DND-41 (cell line): Measurements from ENCODE around the gene MINDY4B.

ENCODE experiments used
- ATAC-seq: fragments of 200-7000 bp; cut with Tn5 transposase; 3 replicates; pipeline ENCODE4 v1.9.1; 2021; ENCODE audit warnings: low read depth; ENCODE audit not compliant: insufficient read depth
- DNase-seq: peaks from one replicate; pipeline ENCODE4 v3.0.0-alpha.2; 2020
- H2AFZ ChIP-seq: 2 replicates; pipeline ENCODE4 v1.6.0; 2012; ENCODE audit warnings: low read depth, low read length
- H3K27ac ChIP-seq: 2 replicates; pipeline ENCODE4 v1.5.1; 2012; ENCODE audit warnings: low read length, inconsistent platforms
- H3K27me3 ChIP-seq: fragments of 200-600 bp; sonication (generic); 2 replicates; pipeline ENCODE4 v1.6.0; 2012; ENCODE audit warnings: low read length, mild to moderate bottlenecking, inconsistent platforms; ENCODE audit not compliant: insufficient read depth, poor library complexity
- H3K36me3 ChIP-seq: 2 replicates; pipeline ENCODE4 v1.5.1; 2012; ENCODE audit warnings: low read length, inconsistent platforms; ENCODE audit not compliant: insufficient read depth
- H3K4me1 ChIP-seq: 2 replicates; pipeline ENCODE4 v1.5.1; 2012; ENCODE audit warnings: mild to moderate bottlenecking, low read length; ENCODE audit not compliant: insufficient read depth
- H3K4me2 ChIP-seq: 2 replicates; pipeline ENCODE4 v1.6.0; 2012; ENCODE audit warnings: mild to moderate bottlenecking, moderate library complexity, low read length, inconsistent platforms; ENCODE audit not compliant: insufficient read depth
- H3K4me3 ChIP-seq, 2 experiments: fragments of 200-600 bp in 1 of 2; shearing (Covaris generic) in 1 of 2; 2 replicates each; pipeline ENCODE4 v1.5.1; 2012 to 2016; ENCODE audit warnings: inconsistent platforms in 2 of 2, low read length in 2 of 2, mild to moderate bottlenecking in 2 of 2, low read depth in 1 of 2, moderate library complexity in 1 of 2
- H3K79me2 ChIP-seq: 2 replicates; pipeline ENCODE4 v1.6.0; 2012; ENCODE audit warnings: low read length, inconsistent platforms; ENCODE audit not compliant: insufficient read depth
- H3K9ac ChIP-seq: 2 replicates; pipeline ENCODE4 v1.6.0; 2012; ENCODE audit warnings: low read depth, mild to moderate bottlenecking, inconsistent platforms, low read length, moderate library complexity
- H3K9me3 ChIP-seq: 2 replicates; pipeline ENCODE4 v1.5.1; 2012; ENCODE audit warnings: low read length, moderate library complexity, mild to moderate bottlenecking, inconsistent platforms; ENCODE audit not compliant: insufficient read depth, severe bottlenecking
- H4K20me1 ChIP-seq: 2 replicates; pipeline ENCODE4 v1.6.0; 2012; ENCODE audit warnings: low read length; ENCODE audit not compliant: insufficient read depth
- EZH2 ChIP-seq: IDR thresholded peaks from 3 replicates; pipeline ENCODE4 v1.6.1; 2012; ENCODE audit warnings: borderline replicate concordance, low read depth, mild to moderate bottlenecking, moderate library complexity, low read length, inconsistent platforms; ENCODE audit not compliant: severe bottlenecking
- TF ChIP-seq, protein P1 (sequence below): IDR thresholded peaks from 2 replicates; pipeline ENCODE4 v1.5.1; 2012; ENCODE audit warnings: borderline replicate concordance, low read length, moderate library complexity, mild to moderate bottlenecking; ENCODE audit not compliant: poor library complexity, severe bottlenecking; ENCODE audit errors: extremely low read depth

Gene MINDY4B

DNA sequence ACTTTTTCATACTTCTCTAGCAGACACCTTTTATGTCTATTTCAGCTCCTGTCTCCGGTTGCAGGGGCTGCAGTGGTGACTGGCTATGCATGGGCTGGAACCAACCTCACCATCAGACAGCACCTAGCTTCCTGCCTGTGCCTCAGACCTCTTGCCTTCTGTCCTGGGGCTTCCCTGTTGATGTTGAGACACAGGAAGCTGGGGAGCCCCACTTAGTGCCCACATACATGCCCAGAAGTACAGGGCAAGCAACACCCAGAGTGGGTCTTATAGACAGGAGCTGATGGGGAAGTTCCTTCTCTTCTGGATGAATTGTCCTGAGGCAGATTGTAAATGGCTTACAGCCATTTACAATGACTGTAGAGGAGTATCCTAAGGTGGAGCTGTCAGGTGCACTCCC, 77.0 kb downstream of the MINDY4B start:
- Histone ChIP-seq H3K36me3 (no peaks in the 10 kb centered on the region), H2AFZ (no peak overlapping the region), H3K4me2 (no peak overlapping the region), H3K4me3 (no peak overlapping the region), H3K4me1 (no peaks in the 10 kb centered on the region), H4K20me1 (no peaks in the 10 kb centered on the region), H3K27me3 (peaks cover 5% of the 10 kb centered on the region), H3K9ac (no peak overlapping the region), H3K9me3 (no peaks in the 10 kb centered on the region), H3K79me2 (no peaks in the 10 kb centered on the region), H3K27ac (no peak overlapping the region)
- DNase-seq, result no peak
- ATAC-seq, result no peak
- no peak for TF ChIP-seq EZH2
- TF ChIP-seq, protein P1, sequence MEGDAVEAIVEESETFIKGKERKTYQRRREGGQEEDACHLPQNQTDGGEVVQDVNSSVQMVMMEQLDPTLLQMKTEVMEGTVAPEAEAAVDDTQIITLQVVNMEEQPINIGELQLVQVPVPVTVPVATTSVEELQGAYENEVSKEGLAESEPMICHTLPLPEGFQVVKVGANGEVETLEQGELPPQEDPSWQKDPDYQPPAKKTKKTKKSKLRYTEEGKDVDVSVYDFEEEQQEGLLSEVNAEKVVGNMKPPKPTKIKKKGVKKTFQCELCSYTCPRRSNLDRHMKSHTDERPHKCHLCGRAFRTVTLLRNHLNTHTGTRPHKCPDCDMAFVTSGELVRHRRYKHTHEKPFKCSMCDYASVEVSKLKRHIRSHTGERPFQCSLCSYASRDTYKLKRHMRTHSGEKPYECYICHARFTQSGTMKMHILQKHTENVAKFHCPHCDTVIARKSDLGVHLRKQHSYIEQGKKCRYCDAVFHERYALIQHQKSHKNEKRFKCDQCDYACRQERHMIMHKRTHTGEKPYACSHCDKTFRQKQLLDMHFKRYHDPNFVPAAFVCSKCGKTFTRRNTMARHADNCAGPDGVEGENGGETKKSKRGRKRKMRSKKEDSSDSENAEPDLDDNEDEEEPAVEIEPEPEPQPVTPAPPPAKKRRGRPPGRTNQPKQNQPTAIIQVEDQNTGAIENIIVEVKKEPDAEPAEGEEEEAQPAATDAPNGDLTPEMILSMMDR, result no peak

DNA sequence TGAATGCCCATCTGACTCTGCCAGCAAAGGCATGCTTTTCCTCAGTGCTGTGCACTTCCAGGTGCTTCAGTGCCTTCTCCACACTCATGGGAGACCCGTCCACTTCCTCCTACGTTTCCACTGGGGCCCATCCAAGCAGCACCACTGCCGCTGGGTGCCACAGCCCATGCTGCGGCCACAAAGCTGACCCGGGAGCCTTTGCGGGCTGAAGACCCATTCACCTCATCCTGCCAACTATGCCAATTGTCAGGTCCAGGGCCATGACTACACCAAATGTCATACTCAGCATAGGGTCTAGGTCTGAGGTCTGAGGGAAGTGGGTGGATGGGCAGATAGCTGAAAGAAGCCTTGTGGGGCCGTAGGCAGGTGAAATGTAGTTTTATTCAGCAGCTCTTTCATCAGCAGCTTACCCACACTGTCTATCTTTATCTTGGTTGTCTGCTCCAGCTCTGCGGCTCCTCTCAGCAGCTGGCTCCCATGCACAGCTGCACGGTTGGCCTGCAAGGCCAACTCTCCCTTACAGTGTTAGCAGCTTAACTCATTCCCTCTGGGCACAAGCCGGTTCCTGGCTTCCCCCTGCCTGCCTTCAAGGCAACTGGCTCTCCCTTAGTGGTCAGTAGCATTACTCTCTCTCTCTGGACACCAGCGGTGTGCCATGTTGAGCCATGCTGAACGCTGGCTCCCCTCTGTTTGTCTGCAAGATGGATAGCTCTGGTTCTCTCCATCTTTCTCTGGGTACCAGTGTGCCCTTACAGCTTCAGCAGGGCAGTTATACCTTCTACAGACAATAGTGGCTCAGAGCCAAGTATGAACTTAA, 78.6 kb downstream of the MINDY4B start:
- no peak for DNase-seq
- TF ChIP-seq, protein P1, result no peak
- TF ChIP-seq EZH2, result no peak
- H3K4me2 ChIP-seq, result no peak overlapping the region
- no peaks in the 10 kb centered on the region for H3K9me3 ChIP-seq
- no peak overlapping the region for H3K9ac ChIP-seq
- H3K27me3 ChIP-seq, result peaks cover 5% of the 10 kb centered on the region
- H3K36me3 ChIP-seq, result no peaks in the 10 kb centered on the region
- no peak overlapping the region for H3K27ac ChIP-seq
- no peaks in the 10 kb centered on the region for H3K4me1 ChIP-seq
- no peak overlapping the region for H3K4me3 ChIP-seq
- no peak for ATAC-seq
- H4K20me1 ChIP-seq, result no peaks in the 10 kb centered on the region
- no peak overlapping the region for H2AFZ ChIP-seq
- H3K79me2 ChIP-seq, result no peaks in the 10 kb centered on the region

DNA sequence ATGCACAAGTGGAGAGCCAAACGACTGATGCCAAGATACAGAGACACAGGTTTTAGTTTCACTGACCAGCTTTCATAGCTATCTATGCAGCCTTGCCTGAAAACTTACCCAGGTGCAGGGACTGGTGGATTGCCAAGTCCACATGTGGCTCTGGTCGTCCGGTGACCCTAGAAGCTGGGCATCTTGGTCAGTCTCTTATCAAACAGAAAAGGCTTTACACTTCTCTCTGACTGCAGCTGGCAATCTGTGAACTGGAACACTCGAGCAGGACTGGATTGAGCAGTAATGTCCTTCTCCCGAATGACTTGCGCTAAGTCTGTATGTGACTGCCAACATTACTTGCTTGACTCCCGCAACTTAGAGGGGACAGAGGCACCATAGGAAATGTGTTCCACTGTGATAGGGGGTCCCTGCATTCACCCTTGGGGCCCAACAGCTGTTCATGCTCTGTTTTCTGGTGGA, 79.3 kb downstream of the MINDY4B start:
- Histone ChIP-seq H3K9ac (no peak overlapping the region), H3K4me3 (no peak overlapping the region), H3K79me2 (no peaks in the 10 kb centered on the region), H3K27ac (no peak overlapping the region), H4K20me1 (no peaks in the 10 kb centered on the region), H3K4me1 (no peaks in the 10 kb centered on the region), H2AFZ (no peak overlapping the region), H3K4me2 (no peak overlapping the region), H3K36me3 (no peaks in the 10 kb centered on the region), H3K27me3 (peaks cover 4% of the 10 kb centered on the region), H3K9me3 (no peaks in the 10 kb centered on the region)
- ATAC-seq (no peak), DNase-seq (no peak)
- TF ChIP-seq, protein P1, result no peak
- TF ChIP-seq EZH2, result no peak
